NCI-H510A treated with DMSO at 0.1 percent for 48 hours (cell line): Measurements from ENCODE around the gene PXDC1.

Source experiments
- DNase-seq: peaks from one replicate; lab custom pipeline; 2025; lab: John Stamatoyannopoulos, UW

PXDC1 gene

DNA sequence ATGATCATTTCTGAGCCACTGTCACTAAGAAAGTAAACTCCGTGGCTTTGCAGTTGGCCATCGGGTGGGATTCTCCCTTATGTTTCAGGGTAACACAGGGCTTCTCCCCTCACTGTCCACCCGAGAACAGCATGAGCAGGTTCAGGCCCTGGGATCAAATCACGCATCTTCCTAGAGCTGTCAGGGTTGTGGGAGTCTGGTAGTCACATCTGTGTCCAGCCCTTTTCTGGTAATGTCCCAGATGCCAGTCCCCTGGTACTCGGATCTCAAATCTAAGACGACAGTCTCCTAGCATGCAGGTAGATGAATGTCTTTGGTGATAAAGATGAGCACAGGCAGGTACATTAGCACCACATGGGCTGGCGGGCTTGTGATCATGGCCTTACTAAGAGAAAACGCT is 4.8 kb downstream of the PXDC1 start:
- no peak for DNase-seq

DNA sequence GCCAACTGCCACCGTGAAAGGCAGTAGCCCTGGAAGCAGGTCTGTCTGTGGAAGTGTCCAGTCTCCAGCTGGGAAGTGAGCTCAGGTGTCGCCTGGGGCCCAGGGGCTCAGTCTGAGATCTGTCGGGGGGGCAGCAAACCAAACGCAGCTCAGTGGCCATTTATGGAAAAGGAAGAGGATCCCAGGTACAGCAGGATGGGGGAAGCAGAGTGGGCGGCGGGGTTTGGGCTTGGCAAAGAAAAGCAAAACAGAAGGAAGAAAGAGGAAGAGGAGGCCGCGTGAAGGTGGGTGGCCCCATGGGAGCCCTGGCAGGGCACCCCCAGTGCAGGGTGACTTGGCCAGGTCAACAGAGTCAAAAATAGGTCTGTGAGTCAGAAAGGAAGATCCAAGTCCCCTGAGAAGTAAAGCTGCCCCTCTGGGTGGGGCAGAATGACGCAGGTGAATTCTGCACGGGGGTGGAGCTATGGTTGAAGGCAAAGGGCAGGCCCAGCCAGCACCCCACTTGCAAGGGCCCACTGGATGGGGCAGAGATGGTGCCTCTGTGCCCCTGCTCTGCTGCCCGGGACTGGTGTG is 5.3 kb downstream of the PXDC1 start:
- no peak for DNase-seq

GRCh38 chr6:3745566-3746118 is 5.9 kb downstream of the PXDC1 start:
- DNase-seq: no peak

- no peak for DNase-seq
Measured at GRCh38 chr6:3744901-3745470, 6.5 kb downstream of the PXDC1 start.

DNA sequence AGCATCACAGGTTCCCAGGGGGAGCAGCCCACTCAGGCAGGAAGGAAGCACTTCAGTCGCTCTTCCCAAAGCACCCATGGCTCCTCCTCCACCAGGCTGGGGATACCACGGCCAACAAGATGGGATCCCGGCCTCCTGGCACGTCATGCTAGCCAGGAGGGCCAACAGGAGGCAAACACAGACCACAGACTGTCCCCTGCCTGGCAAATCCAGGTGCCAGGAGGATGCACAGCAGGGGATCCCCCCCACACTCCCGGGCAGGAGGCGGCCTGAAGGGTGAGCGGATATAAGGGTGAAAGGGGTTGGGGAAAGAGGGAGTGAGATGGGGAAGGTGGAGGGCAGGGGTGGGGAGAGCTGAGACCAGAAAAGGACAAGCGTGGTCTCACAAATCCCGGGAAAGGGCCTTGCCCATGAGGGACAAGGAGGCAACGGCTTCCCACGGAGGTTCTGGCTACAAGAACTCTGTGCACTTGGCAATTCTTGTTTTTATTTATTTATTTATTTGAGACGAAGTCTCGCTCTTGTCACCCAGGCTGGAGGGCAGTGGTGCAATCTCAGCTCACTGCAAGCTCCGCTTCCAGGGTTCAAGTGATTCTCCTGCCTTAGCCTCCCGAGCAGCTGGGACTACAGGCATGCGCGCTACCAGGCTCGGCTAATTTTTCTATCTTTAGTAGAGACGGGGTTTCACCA is 7.2 kb downstream of the PXDC1 start:
- peak; percentile 21 for DNase-seq

DNA sequence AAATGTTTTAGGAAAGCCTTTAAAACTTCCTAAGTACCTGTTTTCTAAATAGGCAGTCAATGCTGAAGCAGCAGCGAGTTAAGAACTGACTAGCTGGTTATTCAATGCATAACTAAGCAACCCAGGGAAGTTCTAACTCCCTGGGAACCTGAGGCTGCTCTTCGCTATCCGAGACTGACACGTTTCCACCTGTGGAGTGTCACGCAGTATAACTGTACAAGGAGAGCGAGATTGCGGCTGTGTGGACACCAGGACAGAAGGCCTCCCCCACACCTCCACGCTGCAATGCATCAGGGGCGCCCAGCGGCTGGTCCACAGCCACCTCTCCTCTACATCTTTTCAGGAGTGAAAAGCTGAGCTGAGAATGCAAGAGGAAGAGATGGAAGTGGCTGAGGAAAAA is 8.0 kb downstream of the PXDC1 start:
- no peak for DNase-seq

DNA sequence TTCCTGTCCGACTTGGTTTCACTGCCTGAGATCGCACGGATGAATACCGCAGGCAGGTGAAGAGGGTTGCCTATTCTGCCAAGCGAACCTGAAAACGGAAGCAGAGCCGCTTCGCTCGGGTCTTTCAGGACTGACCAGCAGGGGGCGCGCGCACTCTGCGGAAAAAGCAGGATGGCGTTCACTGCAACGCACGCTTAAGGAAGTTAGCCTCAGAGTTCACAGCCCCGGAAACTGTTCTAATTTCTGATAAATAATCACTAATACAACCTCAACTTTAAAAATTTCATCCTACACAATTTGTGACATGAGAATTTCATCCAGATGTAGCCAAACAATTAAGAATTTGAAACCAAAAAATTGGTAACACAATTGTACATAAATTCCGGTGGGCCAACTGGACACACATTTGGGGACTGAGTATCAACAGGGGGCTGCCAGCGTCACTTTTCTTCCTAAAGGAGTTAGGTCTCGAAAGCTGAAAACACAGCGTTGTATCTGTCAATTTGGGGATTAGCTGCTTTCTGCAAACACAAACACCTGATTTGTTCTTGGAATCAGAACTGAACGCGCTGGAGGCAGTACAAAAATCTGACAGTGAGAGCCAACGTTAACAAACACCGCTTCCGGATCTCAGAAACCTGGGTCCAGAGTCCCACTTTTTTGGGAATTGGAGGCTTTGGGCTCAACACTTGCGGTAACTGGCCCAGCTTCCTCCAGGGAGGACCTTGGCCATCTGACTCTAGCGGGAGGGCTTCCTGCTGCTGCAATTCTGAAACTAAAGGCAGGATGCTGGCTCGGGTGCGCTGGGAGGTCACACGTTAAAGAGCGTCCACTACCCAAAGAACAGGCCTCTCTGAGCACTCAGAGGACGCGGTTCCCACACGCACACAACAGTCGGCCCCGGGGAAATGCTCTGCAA is 8.8 kb downstream of the PXDC1 start:
- peak; percentile 85 for DNase-seq

- no peak for DNase-seq
Measured at GRCh38 chr6:3742076-3742425, 9.5 kb downstream of the PXDC1 start.

GRCh38 chr6:3741477-3741871 is 10.0 kb downstream of the PXDC1 start:
- no peak for DNase-seq

GRCh38 chr6:3740551-3741476 is 10.7 kb downstream of the PXDC1 start:
- no peak for DNase-seq

DNA sequence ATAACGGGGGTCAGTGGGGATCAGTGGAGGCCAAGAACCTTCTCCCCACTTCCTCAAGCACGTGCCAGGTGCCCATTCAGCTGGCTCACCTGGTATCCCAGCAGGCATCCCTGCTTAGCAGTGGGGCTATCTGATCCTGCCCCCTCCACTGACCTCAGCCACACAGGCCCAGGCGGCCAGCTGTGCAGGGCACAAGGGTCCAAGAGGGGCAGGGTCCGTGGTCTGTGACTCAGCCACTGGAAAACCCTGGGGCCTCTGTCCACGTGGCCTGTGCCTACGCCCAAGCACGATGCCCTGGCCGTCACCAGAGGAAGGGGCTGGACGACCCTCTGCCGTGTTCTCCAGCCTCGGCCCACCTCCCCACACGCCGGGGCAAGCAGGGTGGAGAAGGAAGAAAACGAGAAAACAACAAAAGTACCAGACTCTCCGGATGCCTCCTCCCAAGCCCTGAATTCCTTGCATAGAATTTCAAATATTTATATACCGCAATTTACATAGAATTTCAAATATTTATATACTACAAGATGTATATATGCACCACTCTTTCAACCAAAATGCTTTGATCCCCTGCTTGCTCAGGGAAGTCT is 12.1 kb downstream of the PXDC1 start:
- no peak for DNase-seq

GRCh38 chr6:3738381-3739131 is 13.0 kb downstream of the PXDC1 start:
- no peak for DNase-seq

GRCh38 chr6:3737831-3738210 is 13.7 kb downstream of the PXDC1 start:
- DNase-seq: no peak

DNA sequence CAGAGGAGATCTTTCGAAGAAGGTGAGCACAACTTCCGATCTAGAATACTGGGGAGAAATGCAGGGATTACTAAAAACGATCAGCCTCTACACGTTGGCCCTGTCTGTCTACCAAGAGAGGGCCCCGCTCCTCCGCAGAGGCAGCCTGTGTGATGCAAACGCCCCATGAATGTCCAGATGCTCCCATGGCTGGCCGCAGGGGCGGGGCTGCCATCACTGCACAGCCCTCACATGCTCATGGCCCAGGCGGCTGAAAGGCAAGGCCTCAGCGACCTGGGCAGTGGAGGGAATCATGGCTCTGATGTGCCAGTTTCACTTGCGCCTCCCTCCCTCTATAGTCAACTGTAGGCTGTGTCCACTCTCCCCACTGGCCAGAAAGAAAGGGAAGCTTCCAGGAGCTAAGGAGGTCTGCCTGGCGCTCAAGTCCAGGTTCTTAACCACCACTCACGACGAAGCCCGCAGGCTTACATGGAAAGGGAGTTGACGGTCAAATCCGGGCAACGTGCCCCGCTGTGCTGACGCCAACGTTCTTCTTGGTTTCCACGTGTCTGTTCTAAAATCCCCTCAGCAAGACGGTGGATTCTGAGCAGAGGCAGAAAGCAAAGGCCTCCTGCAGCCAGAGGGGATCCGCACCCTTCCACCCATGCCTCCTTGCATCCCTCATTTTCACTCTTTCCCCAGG is 14.2 kb downstream of the PXDC1 start:
- DNase-seq: no peak

- DNase-seq: no peak
Measured at GRCh38 chr6:3735029-3735605, 16.4 kb downstream of the PXDC1 start.

DNA sequence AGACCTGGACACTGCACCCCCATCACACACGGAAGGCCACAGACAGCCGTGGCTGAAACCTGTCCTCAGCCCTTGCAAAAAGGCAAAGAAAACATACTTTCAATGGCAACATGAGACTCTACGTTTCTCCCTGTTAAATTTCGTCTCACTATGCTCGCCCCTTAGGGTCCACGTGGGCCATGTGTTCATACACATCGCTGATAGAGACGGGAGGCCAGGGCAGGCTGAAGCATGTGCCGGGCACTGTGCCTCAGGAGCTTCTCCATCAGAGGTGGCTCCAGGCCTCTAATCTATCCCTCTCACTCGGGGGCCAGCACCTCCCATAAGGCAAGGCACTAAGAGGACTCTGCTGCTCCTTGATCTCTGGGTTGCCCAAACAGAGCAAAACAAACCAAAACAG is 17.5 kb downstream of the PXDC1 start:
- DNase-seq: no peak

GRCh38 chr6:3733321-3733925 is 18.1 kb downstream of the PXDC1 start:
- DNase-seq: no peak

DNA sequence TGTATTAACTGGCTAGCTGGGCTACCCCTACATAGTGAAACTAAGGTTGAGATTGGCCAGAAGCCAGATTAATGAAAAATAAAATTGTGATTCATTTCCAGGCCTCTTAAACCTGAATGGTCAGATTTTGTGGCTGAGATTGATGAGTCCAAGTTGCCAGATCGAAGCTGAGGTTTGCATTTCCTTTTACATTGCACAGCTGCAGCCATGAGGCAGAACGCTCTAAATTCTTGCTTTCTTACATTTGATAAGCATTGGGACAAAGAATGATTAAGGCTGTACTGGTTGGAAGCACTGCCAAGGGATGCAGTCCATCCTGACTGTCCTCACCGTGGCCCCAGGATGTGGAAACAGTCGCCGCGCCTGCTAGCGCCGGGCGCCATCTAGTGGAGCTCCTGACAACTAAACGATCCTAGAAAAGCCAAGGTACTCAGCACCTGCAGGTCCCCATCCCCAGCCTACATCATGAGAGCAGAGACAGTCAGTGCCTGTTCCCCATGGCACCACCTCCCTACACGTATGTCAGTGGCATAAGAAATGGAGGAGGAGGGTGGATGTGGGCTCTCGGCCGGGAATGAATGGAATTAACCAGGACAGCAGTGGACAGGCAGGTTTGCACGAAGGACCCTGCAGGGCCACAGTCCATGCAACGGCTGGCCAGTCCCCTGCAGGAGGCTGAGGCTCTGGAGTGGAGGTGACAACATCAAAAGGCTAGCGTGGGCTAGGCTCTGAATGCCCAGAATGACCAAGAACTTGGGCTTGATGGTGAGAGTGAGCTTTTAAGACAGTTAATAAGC is 19.0 kb downstream of the PXDC1 start:
- DNase-seq: peak; percentile 42
